GM12878 (cell line): Measurements from ENCODE around the gene SUSD2. TPM values are rescaled to one million over a fixed set of nuclear protein-coding genes. Genes with fewer than 3 reads are reported as not detected.

ENCODE experiments used
- ATAC-seq: fragments of 200-7000 bp; cut with Tn5 transposase; 3 replicates; pipeline ENCODE4 v1.9.1; 2020; ENCODE audit warnings: mild to moderate bottlenecking, moderate library complexity
- BruUV-seq: library from RNA; stranded (reverse); fragments of 400-500 nt; replicated peaks from 2 replicates; lab custom pipeline; 2021; lab: Mats Ljungman, UMichigan
- CTCF ChIA-PET: fragments of 300-600 bp; sonication (Branson Sonifier 250); formaldehyde crosslinking; extraction: SDS; loops from one replicate; lab custom pipeline; 2021; ENCODE audit warnings: inconsistent platforms; lab: Yijun Ruan, JAX
- POLR2A ChIA-PET: fragments of 350-600 bp; formaldehyde crosslinking; extraction: SDS; loops from one replicate; lab custom pipeline; 2021; ENCODE audit warnings: inconsistent platforms; lab: Charles Lee
- RAD21 ChIA-PET: fragments of 300-600 bp; sonication (Branson Sonifier 250); formaldehyde crosslinking; loops from one replicate; lab custom pipeline; 2023; ENCODE audit warnings: antibody characterized with exemption; ENCODE audit not compliant: unreplicated experiment; lab: Charles Lee
- SMC1A ChIA-PET: fragments of 300-600 bp; sonication (Branson Sonifier 250); formaldehyde crosslinking; loops from one replicate; lab custom pipeline; 2023; ENCODE audit not compliant: unreplicated experiment, uncharacterized antibody; lab: Charles Lee
- DNase-seq: peaks from one replicate; pipeline ENCODE4 v3.0.0-alpha.2; 2011; ENCODE audit warnings: low read depth, low spot score
- FAIRE-seq: peaks from 3 replicates; lab custom pipeline; 2011; peaks lifted over from hg19 to GRCh38; lab: Jason Lieb, UNC
- H2AFZ ChIP-seq: 2 replicates; pipeline ENCODE4 v1.6.0; 2011; ENCODE audit warnings: low read depth, low read length, control low read depth; ENCODE audit not compliant: control insufficient read depth
- H3K27ac ChIP-seq: 2 replicates; pipeline ENCODE4 v1.5.1; 2011; ENCODE audit warnings: control low read depth; ENCODE audit not compliant: control insufficient read depth, insufficient read depth
- H3K27me3 ChIP-seq, 2 experiments: replicated peaks in 1 of 2; 2 replicates each; pipeline versions ENCODE4 v1.6.0 to v1.6.1; 2011; ENCODE audit warnings: low read length in 1 of 2; ENCODE audit not compliant: control insufficient read depth in 2 of 2, insufficient read depth in 2 of 2
- H3K36me3 ChIP-seq, 2 experiments: 2 replicates each; pipeline ENCODE4 v1.5.1; 2011; ENCODE audit warnings: low read length in 1 of 2; ENCODE audit not compliant: control insufficient read depth in 2 of 2, insufficient read depth in 2 of 2
- H3K4me1 ChIP-seq: 2 replicates; pipeline ENCODE4 v1.6.1; 2011; ENCODE audit warnings: mild to moderate bottlenecking, low read length, moderate library complexity, mixed read lengths; ENCODE audit not compliant: control insufficient read depth, insufficient read depth
- H3K4me2 ChIP-seq: 2 replicates; pipeline ENCODE4 v1.6.0; 2011; ENCODE audit warnings: control low read depth; ENCODE audit not compliant: control insufficient read depth, insufficient read depth
- H3K4me3 ChIP-seq: fragments of 200-600 bp; sonication (generic); 2 replicates; pipeline ENCODE4 v1.5.1; 2016
- H3K79me2 ChIP-seq: 2 replicates; pipeline ENCODE4 v1.6.0; 2011; ENCODE audit warnings: low read length; ENCODE audit not compliant: control insufficient read depth, insufficient read depth
- H3K9ac ChIP-seq: 2 replicates; pipeline ENCODE4 v1.8.0; 2011; ENCODE audit warnings: low read length, control low read depth, mixed read lengths; ENCODE audit not compliant: control insufficient read depth, insufficient read depth
- H3K9me3 ChIP-seq: replicated peaks from 3 replicates; pipeline ENCODE4 v1.5.1; 2011; ENCODE audit warnings: mild to moderate bottlenecking, low read length; ENCODE audit not compliant: control insufficient read depth, insufficient read depth
- H4K20me1 ChIP-seq: 2 replicates; pipeline ENCODE4 v1.6.0; 2011; ENCODE audit not compliant: control insufficient read depth, insufficient read depth
- DPF2 ChIP-seq: fragments of 450-650 bp; IDR thresholded peaks from 2 replicates; pipeline ENCODE4 v1.6.1; 2017; ENCODE audit warnings: mild to moderate bottlenecking
- FOS ChIP-seq: IDR thresholded peaks from 3 replicates; pipeline ENCODE4 v1.6.1; 2011; ENCODE audit warnings: borderline replicate concordance; ENCODE audit not compliant: insufficient read length; ENCODE audit errors: extremely low read depth
- NR2C1 ChIP-seq: fragments of 450-650 bp; IDR thresholded peaks from 2 replicates; pipeline ENCODE4 v1.6.1; 2017; ENCODE audit warnings: antibody characterized with exemption, mild to moderate bottlenecking, moderate library complexity
- RAD21 ChIP-seq: IDR thresholded peaks from 2 replicates; pipeline ENCODE4 v1.6.1; 2011; ENCODE audit warnings: mild to moderate bottlenecking, low read depth, low read length, moderate library complexity; ENCODE audit not compliant: insufficient read depth
- RAD51 ChIP-seq: fragments of 450-650 bp; IDR thresholded peaks from 2 replicates; pipeline ENCODE4 v1.6.1; 2016; ENCODE audit warnings: moderate library complexity, mild to moderate bottlenecking, inconsistent platforms
- RBBP5 ChIP-seq: fragments of 200-600 bp; sonication (generic); conservative IDR thresholded peaks from 2 replicates; pipeline ENCODE4 v1.6.1; 2016
- RCOR1 ChIP-seq: conservative IDR thresholded peaks from 2 replicates; pipeline ENCODE4 v1.6.1; 2012; ENCODE audit warnings: low read depth, low read length, improper control_type of control experiment
- SPI1 ChIP-seq: IDR thresholded peaks from 2 replicates; pipeline ENCODE4 v1.6.1; 2011; ENCODE audit warnings: low read depth, mild to moderate bottlenecking, low read length, moderate library complexity, borderline replicate concordance; ENCODE audit not compliant: insufficient read depth
- TCF12 ChIP-seq: IDR thresholded peaks from 2 replicates; pipeline ENCODE4 v1.6.1; 2011; ENCODE audit warnings: low read depth, mild to moderate bottlenecking, low read length
- WGBS: methylation state at CpG from one replicate; pipeline ENCODE4 v1.1.6; 2016; ENCODE audit warnings: low lambda C conversion rate; ENCODE audit not compliant: insufficient replicate concordance, insufficient coverage; ENCODE audit errors: missing lambda C conversion rate; 5-methylcytosine and 5-hydroxymethylcytosine counted together
- in situ Hi-C: fragments of 300-500 bp; cut with MboI; formaldehyde crosslinking; loops from 9 replicates; pipeline ENCODE4 v1.14.3; 2018; ENCODE audit warnings: mixed read lengths
- intact Hi-C: fragments of 100-400 bp; cut with micrococcal nuclease; formaldehyde crosslinking; loops from one replicate; pipeline ENCODE4 v1.14.2; 2022; ENCODE audit not compliant: unreplicated experiment
- polyA plus RNA-seq, 11 experiments: library from polyadenylated mRNA; depleted of rRNA in 4 of 11; unstranded in 6 of 11; stranded (reverse) in 5 of 11; fragments of >200 nt; fragmentation: Nextera tagmentation in 4 of 11; fragmentation: Illumina TruSeq in 1 of 11; extraction: Ambion mirVana in 4 of 11; extraction: Trizol in 1 of 11; gene quantifications; 1 replicate in 1 of 11; 2 replicates in 10 of 11; pipeline versions ENCODE4 v1.2.1 to v1.2.3, GENCODE V29; 2011 to 2016; ENCODE audit warnings: inconsistent platforms in 2 of 11, missing spikeins in 2 of 11, low read depth in 1 of 11
- total RNA-seq, 4 experiments: library from RNA; depleted of rRNA in 3 of 4; stranded (reverse); fragments of >200 nt in 3 of 4; fragmentation: Illumina TruSeq in 1 of 4; extraction: Trizol in 1 of 4; gene quantifications; 2 replicates each; pipeline versions ENCODE4 v1.2.1 to v1.2.3, GENCODE V29; 2013 to 2021

SUSD2 gene
- total and polyA plus RNA-seq, 10 of the 15 experiments (the other 5 are each of a cell fraction or from before 2014, with no cell fraction given) = 0.04 to 0.31 (median 0.11) TPM; not detected in 5

GRCh38 chr22:24217384-24217783, 36.1 kb downstream of the SUSD2 start:
- Histone ChIP-seq H3K27me3 (no peaks in the 10 kb centered on the region; a peak in 1 of 4 replicates), H3K79me2 (no peaks in the 10 kb centered on the region), H3K4me2 (no peak overlapping the region), H3K27ac (no peak overlapping the region), H4K20me1 (no peaks in the 10 kb centered on the region)
- FAIRE-seq = no peak
- in situ Hi-C loops = no loop called here
- WGBS = 44% methylated on average over 3 of the region's 3 CpGs
- no peak for DNase-seq
- no peak for ATAC-seq
- TF ChIP-seq FOS (no peak), RCOR1 (no peak), RAD21 (no peak), TCF12 (no peak)
- TF ChIP-seq, all 136 proteins: peak for 0
- ChIA-PET CTCF (interaction anchor here (1.2 to 4.3 kb wide), 3 partner anchors 9 to 286 kb away, joined by 3 to 18 read pairs (median 3); no protein-coding TSS in a partner anchor), RAD21 (no interaction called here), POLR2A (no interaction called here), SMC1A (no interaction called here)
- H3K36me3 ChIP-seq = no peaks in the 10 kb centered on the region; a peak in 1 of 4 replicates
- H2AFZ ChIP-seq = no peak overlapping the region
- peaks cover 4% of the 10 kb centered on the region; the same call in 1 of the 2 replicates for H3K4me1 ChIP-seq
- intact Hi-C loops = no loop called here
- no peaks in the 10 kb centered on the region for H3K9me3 ChIP-seq
- no peak overlapping the region for H3K9ac ChIP-seq
- BruUV-seq = no TSS peak
- no peak overlapping the region for H3K4me3 ChIP-seq

- 60% methylated on average over 8 of the region's 9 CpGs for WGBS
- no peaks in the 10 kb centered on the region for H4K20me1 ChIP-seq
- intact Hi-C loops = no loop called here
- POLR2A ChIA-PET = interaction anchor here (0.6 kb wide), 1 partner anchor 356 kb away, joined by 6 read pairs; no protein-coding TSS in a partner anchor
- H3K9me3 ChIP-seq = peaks cover 1% of the 10 kb centered on the region; the same call in 1 of the 3 replicates
- BruUV-seq = no TSS peak
- H3K4me1 ChIP-seq = peaks cover 4% of the 10 kb centered on the region; the same call in 1 of the 2 replicates
- no peak for ATAC-seq
- CTCF ChIA-PET = interaction anchor here (0.6 to 4.3 kb wide), 2 partner anchors 11 to 22 kb away, joined by 3 to 18 read pairs; no protein-coding TSS in a partner anchor
- no peak overlapping the region for H3K9ac ChIP-seq
- no peaks in the 10 kb centered on the region; a peak in 1 of 4 replicates for H3K27me3 ChIP-seq
- in situ Hi-C loops = no loop called here
- no peak for DNase-seq
- no peak overlapping the region for H3K4me2 ChIP-seq
- no peak for TF ChIP-seq SPI1
- no peak for TF ChIP-seq DPF2
- TF ChIP-seq RBBP5 = no peak
- TF ChIP-seq RAD51 = no peak
- no peak for TF ChIP-seq NR2C1
- FAIRE-seq = no peak
- no peaks in the 10 kb centered on the region for H3K36me3 ChIP-seq
- H3K27ac ChIP-seq = no peak overlapping the region
- no peaks in the 10 kb centered on the region for H3K79me2 ChIP-seq
- SMC1A ChIA-PET = no interaction called here
- no peak overlapping the region for H3K4me3 ChIP-seq
- RAD21 ChIA-PET = no interaction called here
- H2AFZ ChIP-seq = no peak overlapping the region
These were observed 38.5 kb downstream of the SUSD2 start for GRCh38 chr22:24219750-24220149.
